D721Med (cell line): ENCODE results near the gene CD84.

Source experiments
- DNase-seq: peaks from one replicate; pipeline ENCODE4 v3.0.0; 2011; ENCODE audit warnings: low spot score; ENCODE audit not compliant: insufficient read length
- FAIRE-seq: peaks from 2 replicates; lab custom pipeline; 2011; peaks lifted over from hg19 to GRCh38; lab: Jason Lieb, UNC
- TF ChIP-seq, protein P1 (sequence below): IDR thresholded peaks from 2 replicates; pipeline ENCODE4 v1.5.1; 2012; ENCODE audit warnings: mild to moderate bottlenecking, control low read depth; ENCODE audit not compliant: insufficient read depth; ENCODE audit errors: missing control alignments

The CD84 gene

GRCh38 chr1:160549665-160550006 is 29.7 kb downstream of the CD84 start:
- TF ChIP-seq, protein P1, sequence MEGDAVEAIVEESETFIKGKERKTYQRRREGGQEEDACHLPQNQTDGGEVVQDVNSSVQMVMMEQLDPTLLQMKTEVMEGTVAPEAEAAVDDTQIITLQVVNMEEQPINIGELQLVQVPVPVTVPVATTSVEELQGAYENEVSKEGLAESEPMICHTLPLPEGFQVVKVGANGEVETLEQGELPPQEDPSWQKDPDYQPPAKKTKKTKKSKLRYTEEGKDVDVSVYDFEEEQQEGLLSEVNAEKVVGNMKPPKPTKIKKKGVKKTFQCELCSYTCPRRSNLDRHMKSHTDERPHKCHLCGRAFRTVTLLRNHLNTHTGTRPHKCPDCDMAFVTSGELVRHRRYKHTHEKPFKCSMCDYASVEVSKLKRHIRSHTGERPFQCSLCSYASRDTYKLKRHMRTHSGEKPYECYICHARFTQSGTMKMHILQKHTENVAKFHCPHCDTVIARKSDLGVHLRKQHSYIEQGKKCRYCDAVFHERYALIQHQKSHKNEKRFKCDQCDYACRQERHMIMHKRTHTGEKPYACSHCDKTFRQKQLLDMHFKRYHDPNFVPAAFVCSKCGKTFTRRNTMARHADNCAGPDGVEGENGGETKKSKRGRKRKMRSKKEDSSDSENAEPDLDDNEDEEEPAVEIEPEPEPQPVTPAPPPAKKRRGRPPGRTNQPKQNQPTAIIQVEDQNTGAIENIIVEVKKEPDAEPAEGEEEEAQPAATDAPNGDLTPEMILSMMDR: no peak
- FAIRE-seq (no peak), DNase-seq (no peak)

- no peak for DNase-seq
- TF ChIP-seq, protein P1: no peak
- no peak for FAIRE-seq
These were observed 30.2 kb downstream of the CD84 start for GRCh38 chr1:160548960-160549664.

DNA sequence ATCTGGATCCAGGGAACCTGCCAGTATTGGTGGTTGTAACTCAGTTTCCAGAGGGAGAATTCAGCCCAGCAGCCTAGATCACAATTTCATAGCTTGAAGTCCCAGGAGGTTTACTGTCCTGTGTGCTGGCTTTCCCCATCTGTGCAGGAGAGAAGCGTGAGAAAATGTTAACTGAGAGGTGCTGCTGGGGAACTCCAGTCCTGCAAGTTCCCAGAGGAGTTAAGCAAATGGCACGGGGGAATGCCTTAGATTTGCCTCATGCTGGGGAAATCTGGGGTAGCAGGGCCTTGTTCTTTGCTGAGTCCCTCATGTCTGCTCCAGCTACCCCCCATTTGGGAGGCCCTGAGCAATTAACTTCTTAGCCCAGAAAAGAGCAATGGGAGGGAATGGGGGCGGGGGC is 31.1 kb downstream of the CD84 start:
- FAIRE-seq: no peak
- TF ChIP-seq, protein P1: no peak

GRCh38 chr1:160547422-160547821 is 31.9 kb downstream of the CD84 start:
- FAIRE-seq: no peak
- DNase-seq: no peak
- TF ChIP-seq, protein P1: no peak

More for the DNA sequence above, 31.1 kb downstream of the CD84 start:
- no peak for DNase-seq

DNA sequence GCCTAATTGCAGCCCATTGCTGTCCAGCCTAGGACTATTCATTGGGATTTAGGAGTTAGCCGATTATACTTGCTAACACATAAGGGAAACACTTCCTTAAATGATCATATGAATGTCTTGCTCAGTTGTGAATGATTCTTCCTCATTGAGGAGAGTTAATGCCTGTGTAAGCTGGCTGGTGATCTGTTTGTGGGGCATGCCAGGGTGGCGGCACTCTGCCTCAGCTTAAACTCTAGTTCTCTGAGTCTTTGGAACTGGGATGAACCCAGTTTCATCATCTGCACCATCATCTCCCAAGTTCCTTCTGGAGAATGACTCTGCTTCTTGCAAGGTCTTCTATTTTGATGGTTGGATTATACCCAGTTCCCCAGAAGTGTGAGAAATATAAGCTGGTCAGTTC is 32.4 kb downstream of the CD84 start:
- FAIRE-seq (no peak), DNase-seq (no peak)
- TF ChIP-seq, protein P1: no peak

DNA sequence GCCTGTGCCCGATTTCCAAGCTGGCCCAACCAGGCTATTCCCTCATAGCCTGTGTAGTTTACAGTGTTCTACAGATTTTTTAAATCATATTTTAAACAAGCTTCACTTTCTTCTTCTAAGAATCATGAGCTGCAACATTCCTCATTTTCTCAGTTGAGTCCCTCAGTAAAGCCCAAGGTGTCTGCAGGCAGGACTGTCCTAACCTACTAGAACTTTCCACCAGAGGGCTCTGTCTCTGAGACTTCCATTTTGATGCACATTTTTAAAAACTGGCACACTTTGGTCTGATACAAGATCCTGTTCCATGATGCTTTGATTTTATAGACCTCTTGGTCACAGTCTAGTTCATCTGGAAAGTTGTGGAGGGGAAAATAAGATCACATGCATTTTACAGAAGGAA is 34.6 kb downstream of the CD84 start:
- DNase-seq: no peak
- no peak for FAIRE-seq
- TF ChIP-seq, protein P1: peak; percentile 13

GRCh38 chr1:160542303-160542945 is 36.9 kb downstream of the CD84 start:
- FAIRE-seq (no peak), DNase-seq (no peak)
- TF ChIP-seq, protein P1: no peak
